Muscle of leg (tissue), 11 donors: ENCODE measurements around the gene ICOSLG. TPM values are rescaled to one million over a fixed set of nuclear protein-coding genes. Genes with fewer than 3 reads are reported as not detected.
"Not testable (repeated sequence)": the region's sequence is repeated elsewhere in the genome, so short reads cannot be mapped to it uniquely, and the experiment has no call there.

Experiments used
- DNase-seq: peaks from one replicate; pipeline ENCODE4 v3.0.0; 2013
- H3K27ac ChIP-seq: one replicate; pipeline ENCODE4 v1.5.1; 2013; ENCODE audit warnings: mild to moderate bottlenecking, low read length, control low read depth
- H3K27me3 ChIP-seq: one replicate; pipeline ENCODE4 v1.6.1; 2013; ENCODE audit warnings: low read length; ENCODE audit not compliant: control insufficient read depth, insufficient read depth
- H3K36me3 ChIP-seq: one replicate; pipeline ENCODE4 v1.6.1; 2013; ENCODE audit warnings: low read length; ENCODE audit not compliant: control insufficient read depth, insufficient read depth
- H3K4me1 ChIP-seq: one replicate; pipeline ENCODE4 v1.6.1; 2013; ENCODE audit warnings: low read length; ENCODE audit not compliant: control insufficient read depth, insufficient read depth
- H3K4me3 ChIP-seq: one replicate; pipeline ENCODE4 v1.5.1; 2013; ENCODE audit warnings: low read length, control low read depth
- H3K9me3 ChIP-seq: replicated peaks from 2 replicates; pipeline ENCODE4 v1.6.1; 2013; ENCODE audit warnings: low read depth, low read length; ENCODE audit not compliant: control insufficient read depth
- WGBS: methylation state at CpG from one replicate; pipeline ENCODE4 v1.1.5; 2013; ENCODE audit warnings: missing lambda C conversion rate; ENCODE audit not compliant: insufficient coverage; 5-methylcytosine and 5-hydroxymethylcytosine counted together
- polyA plus RNA-seq, 8 donors: library from polyadenylated mRNA; unstranded; fragments of 120-200 nt; gene quantifications; one replicate each; pipeline versions ENCODE4 v1.2.1 to v1.2.3, GENCODE V29; 2013; ENCODE audit warnings: inconsistent platforms in 1 of 8, low replicate concordance in 1 of 8; ENCODE audit not compliant: insufficient read length in 8 of 8, insufficient read depth in 1 of 8
- total RNA-seq: library from RNA; stranded (reverse); fragments of 120-200 nt; gene quantifications from one replicate; pipeline ENCODE4 v1.2.4, GENCODE V29; 2013

ICOSLG gene
- total and polyA plus RNA-seq, 9 donors = 1.9 to 10.8 (median 8.1) TPM

DNA sequence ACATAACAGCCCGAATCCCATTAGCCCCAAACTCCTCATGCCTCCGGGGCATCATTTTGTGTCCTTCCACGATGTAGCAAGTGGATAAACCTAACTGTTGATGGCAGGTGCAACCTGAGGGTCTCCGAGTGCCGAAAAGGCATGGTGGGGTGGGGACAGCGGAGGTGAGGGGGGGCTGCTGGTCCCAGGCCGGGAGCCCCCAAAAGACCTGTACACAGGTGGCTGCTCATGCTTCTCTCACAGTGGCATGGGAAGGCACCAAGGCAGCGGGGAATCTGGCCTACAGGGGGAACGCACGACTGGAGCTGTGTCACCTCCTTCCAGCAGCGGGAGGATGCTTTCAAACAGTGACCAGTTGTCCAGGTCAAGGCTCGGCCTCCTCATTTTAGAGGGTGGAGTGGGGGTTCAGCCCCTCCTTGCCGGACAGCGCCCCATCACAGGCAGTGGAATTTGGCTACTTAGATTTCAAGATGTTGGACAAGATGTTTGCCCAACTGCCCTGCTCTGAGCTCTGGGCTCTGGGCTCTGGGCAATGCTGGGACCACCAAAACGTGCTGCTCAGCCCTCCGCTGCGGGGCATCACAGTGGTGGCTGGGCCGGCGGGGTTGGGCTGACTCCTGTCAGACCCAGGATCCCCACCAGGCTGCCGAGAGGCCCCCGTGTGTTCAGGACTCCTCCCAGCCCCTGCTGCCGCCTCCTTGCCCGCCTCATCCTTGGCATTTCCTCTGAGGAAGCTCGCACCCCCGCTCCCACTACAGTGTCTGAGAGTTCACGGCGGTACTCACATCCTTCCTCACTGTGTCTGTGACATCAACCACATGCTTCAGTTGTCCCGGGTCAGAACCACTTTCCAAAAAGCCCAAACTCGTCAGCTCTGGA, 13.3 kb upstream of the ICOSLG start:
- Histone ChIP-seq H3K27ac (no peak overlapping the region), H3K4me1 (no peaks in the 10 kb centered on the region), H3K4me3 (no peak overlapping the region), H3K36me3 (no peaks in the 10 kb centered on the region), H3K27me3 (peaks cover 7% of the 10 kb centered on the region), H3K9me3 (no peaks in the 10 kb centered on the region)
- DNase-seq = no peak
- WGBS = 71% methylated on average over 26 of the region's 29 CpGs

DNA sequence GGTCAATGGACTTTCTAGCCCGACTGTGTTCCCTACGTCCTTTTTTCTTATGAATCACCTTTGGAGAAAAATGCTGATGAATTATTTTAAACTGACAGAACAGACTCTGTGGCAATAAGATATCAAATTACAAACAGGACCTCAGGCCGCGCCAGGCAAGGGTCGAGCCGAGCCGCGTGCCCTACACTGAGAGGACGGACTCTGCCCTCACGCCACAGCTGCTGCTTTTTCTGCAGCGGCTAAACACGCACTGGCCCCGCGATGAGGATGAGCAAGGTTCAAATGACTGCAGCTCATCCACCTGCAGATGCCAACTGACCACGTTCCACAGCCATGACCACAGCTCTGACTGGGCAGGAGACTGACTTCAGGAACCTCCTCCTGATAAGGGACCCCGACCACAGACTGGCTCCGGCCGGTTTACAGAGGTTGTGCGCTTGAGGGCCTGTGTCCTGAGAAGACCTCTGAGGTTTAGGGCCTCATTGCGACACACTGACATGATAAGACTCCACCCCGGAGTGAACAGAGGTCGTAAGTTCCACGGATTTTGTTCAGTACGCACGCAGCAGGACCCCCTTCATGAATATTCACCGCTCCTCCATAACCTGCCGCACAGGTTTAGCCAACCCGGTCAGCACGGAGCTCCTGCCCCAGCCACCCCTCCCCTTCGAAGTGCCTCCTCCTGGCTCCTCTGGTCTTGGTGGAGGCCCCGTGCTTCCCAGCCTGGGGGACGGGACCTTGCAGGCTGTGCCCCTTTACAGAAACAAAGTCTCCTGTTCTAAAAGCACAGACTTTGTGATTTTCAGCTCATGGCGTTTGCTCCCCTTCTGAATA, 8.7 kb upstream of the ICOSLG start:
- no CpG with 5 or more reads among the region's 33 CpGs for WGBS
- H3K9me3 ChIP-seq, H3K4me1 ChIP-seq, H3K27ac ChIP-seq, H3K36me3 ChIP-seq, H3K27me3 ChIP-seq, H3K4me3 ChIP-seq, DNase-seq: not testable (repeated sequence)

DNA sequence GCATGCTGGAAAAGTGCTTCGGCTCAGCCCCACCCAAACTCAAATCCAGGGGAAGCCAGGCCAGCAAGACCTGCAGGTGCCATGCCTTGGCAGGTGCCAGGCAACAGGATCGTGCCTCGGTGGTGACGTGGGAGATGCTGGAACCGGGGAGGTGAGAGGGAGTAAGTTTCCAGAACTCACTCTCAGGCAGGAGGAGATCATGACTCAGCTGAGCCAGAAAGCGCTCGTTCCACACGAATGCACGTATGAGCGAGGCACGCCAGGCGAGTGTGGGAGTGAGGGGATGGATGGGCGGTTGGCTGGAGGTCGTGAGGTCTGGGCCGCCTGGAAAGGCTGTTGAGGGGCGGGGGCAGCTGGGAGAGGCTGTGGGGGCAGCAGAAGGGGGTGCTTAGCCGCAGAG, 7.2 kb upstream of the ICOSLG start:
- not testable (repeated sequence) for H3K9me3 ChIP-seq, H3K4me3 ChIP-seq, H3K27me3 ChIP-seq, DNase-seq, H3K36me3 ChIP-seq, H3K4me1 ChIP-seq, H3K27ac ChIP-seq
- WGBS = no CpG with 5 or more reads among the region's 17 CpGs

DNA sequence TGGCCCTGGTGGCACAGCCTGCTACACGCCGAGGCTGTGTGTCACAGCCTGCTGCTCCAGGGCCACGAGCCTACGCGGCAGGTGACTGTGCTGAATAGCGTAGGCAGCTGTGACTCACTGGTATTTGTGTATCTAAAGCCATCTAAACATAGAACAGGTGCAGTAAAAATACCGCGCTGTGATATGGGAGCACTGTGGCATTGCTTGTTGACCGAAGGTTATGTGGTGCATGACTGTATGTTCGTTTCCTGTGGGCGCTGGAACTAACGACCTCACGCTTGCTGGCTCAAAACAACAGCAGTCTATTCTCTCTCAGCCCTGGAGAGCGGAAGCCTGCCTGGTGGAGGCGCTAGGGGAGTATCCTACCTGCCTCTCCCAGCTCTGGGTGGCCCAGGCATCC, 3.2 kb upstream of the ICOSLG start:
- H3K9me3 ChIP-seq, H3K4me1 ChIP-seq, H3K27ac ChIP-seq, DNase-seq, H3K27me3 ChIP-seq, H3K36me3 ChIP-seq, H3K4me3 ChIP-seq: not testable (repeated sequence)
- WGBS = no CpG with 5 or more reads among the region's 15 CpGs

DNA sequence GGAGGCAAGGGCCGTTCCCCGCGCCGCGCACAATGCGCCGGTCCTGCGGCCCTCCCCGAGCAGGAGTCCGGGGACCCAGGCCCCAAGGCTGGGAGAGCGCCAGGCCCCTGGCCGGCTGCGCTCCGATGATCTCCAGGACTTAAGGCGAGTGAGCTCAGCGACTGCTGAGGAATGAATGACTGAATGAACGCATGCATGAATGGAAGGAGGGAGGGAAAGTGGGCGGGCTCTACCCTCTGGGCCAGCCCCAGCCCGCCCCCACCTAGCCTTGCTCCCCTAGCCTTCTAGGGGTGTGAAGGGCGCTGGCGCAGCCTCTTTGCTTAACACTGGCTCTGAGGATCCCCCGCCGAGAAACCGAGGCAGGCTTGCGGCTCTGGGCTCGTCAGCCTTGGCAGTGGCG, 538 bp upstream of the ICOSLG start:
- not testable (repeated sequence) for H3K27me3 ChIP-seq, H3K9me3 ChIP-seq, H3K27ac ChIP-seq, H3K36me3 ChIP-seq, DNase-seq, H3K4me3 ChIP-seq, H3K4me1 ChIP-seq
- WGBS = no CpG with 5 or more reads among the region's 27 CpGs

DNA sequence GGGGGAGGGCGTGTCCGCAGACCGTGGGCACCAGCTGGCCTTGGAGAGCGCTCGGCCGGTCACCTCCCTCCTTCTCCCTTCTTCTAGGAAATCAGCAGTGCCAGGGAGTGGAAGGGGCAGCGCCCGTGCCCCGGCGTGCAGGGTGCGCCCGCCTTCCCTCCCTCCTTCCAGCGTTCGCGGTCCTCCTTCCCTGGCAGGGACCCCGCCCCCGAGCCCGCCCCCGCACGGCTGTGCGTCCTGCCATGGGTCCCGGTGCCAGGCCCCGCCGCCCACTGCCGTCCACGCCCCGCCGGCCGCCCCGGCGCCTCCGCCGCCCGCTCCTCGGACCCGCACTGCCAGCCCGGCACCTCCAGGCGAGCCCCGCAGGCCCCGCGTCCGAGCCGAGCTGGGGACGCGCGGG, 390 bp downstream of the ICOSLG start:
- not testable (repeated sequence) for DNase-seq, H3K9me3 ChIP-seq, H3K4me3 ChIP-seq, H3K27ac ChIP-seq, H3K36me3 ChIP-seq, H3K27me3 ChIP-seq, H3K4me1 ChIP-seq
- WGBS = no CpG with 5 or more reads among the region's 46 CpGs

DNA sequence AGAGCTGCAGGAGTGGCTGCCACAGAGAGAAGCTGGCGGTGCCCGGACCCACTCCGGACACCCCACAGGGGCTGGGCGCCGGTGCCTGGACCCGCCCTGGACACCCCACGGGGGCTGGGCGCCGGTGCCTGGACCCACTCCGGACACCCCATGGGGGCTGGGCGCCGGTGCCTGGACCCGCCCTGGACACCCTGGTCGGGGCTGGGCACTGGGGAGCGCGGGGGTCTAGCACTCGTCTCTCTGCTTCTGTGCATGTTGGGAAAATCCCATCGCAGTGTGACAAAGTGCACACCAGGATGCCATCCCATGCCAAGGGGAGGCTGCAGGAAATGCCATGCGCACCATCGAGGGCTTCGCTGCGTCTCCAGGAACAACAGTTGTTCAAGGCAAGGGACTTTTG, 11.2 kb downstream of the ICOSLG start:
- not testable (repeated sequence) for H3K27ac ChIP-seq, H3K4me3 ChIP-seq, H3K36me3 ChIP-seq, H3K27me3 ChIP-seq, DNase-seq, H3K4me1 ChIP-seq, H3K9me3 ChIP-seq
- WGBS = no CpG with 5 or more reads among the region's 22 CpGs

DNA sequence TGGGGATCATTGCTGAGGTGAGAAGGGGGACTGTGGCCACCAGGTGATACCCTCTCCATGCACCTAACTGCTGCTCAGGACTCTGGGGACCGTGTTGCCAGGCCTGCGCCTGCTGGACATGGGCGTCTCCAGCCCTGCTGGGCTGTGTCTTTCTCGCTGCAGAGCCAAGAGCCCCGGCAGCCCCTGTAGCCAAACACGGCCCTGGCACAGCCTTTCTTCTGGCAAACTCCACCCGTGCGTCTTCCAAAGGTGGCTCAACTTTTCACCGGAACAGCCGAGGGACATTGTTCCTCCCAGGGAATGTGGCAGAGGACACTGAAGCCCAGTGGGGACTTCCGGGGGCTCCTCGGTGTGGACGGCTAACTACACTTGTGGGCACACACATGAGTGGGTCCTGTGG, 12.6 kb downstream of the ICOSLG start:
- H3K4me3 ChIP-seq, DNase-seq, H3K27me3 ChIP-seq, H3K4me1 ChIP-seq, H3K9me3 ChIP-seq, H3K36me3 ChIP-seq, H3K27ac ChIP-seq: not testable (repeated sequence)
- WGBS = no CpG with 5 or more reads among the region's 13 CpGs

DNA sequence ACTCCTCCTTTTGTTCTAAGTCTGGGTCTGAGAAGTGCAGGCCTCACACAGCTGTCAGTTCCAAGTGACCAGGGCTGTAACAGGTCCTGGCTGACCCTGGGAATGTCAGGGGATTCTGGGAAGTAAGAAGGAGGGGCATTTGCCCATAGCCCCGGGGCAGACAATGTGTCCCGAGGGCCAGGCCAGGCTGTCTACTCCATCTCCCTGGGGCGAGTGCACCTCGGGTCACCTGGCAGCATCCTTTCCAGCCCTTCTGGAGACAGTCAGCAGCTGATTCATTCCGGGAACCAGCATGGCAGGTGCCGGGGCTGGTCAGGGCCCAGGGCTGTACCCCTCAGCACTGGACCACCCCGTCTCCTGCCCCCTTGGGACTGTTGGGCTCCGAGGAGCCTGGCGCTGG, 13.1 kb downstream of the ICOSLG start:
- not testable (repeated sequence) for H3K27ac ChIP-seq, DNase-seq, H3K27me3 ChIP-seq, H3K4me3 ChIP-seq, H3K36me3 ChIP-seq, H3K4me1 ChIP-seq, H3K9me3 ChIP-seq
- WGBS = no CpG with 5 or more reads among the region's 9 CpGs

DNA sequence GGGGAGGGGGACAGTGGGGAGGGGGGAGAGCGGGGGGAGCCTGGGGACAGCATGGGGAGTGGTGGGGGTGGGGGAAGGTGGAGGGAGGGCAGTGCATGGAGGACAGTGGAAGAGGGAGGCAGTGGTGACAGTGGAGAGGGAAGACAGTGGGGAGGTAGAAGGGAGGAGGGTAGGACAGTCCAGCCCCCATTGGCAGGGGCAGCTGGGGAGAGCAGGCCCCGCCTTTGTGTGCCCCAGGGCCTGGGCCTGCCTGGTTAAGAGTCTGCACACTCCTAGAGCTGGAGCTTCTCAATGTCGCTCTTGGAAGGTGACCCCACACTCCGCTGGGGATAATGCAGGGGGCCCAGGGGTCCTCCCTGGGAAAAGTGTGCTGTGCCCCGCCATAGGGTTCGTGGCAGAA, 15.1 kb downstream of the ICOSLG start:
- H3K4me1 ChIP-seq, H3K36me3 ChIP-seq, H3K4me3 ChIP-seq, H3K27ac ChIP-seq, H3K9me3 ChIP-seq, H3K27me3 ChIP-seq, DNase-seq: not testable (repeated sequence)
- no CpG with 5 or more reads among the region's 6 CpGs for WGBS
